Transverse colon (tissue), 3 donors: ENCODE results near the gene AKAP6.

Experiments
- EP300 ChIP-seq: sonication (generic); formaldehyde crosslinking; IDR thresholded peaks from one replicate; pipeline ENCODE4 v1.6.1; 2017; ENCODE audit warnings: antibody characterized with exemption, low read depth
- TF ChIP-seq, protein P1 (sequence below), 5 experiments: fragments of 200-600 bp in 3 of 5; fragments of 450-650 bp in 2 of 5; sonication (generic) in 3 of 5; IDR thresholded peaks; 1 replicate in 2 of 5; 2 replicates in 3 of 5; pipeline ENCODE4 v1.5.1; 2016 to 2017; ENCODE audit warnings: antibody characterized with exemption in 5 of 5, inconsistent platforms in 3 of 5, mild to moderate bottlenecking in 2 of 5, moderate library complexity in 1 of 5

DNA sequence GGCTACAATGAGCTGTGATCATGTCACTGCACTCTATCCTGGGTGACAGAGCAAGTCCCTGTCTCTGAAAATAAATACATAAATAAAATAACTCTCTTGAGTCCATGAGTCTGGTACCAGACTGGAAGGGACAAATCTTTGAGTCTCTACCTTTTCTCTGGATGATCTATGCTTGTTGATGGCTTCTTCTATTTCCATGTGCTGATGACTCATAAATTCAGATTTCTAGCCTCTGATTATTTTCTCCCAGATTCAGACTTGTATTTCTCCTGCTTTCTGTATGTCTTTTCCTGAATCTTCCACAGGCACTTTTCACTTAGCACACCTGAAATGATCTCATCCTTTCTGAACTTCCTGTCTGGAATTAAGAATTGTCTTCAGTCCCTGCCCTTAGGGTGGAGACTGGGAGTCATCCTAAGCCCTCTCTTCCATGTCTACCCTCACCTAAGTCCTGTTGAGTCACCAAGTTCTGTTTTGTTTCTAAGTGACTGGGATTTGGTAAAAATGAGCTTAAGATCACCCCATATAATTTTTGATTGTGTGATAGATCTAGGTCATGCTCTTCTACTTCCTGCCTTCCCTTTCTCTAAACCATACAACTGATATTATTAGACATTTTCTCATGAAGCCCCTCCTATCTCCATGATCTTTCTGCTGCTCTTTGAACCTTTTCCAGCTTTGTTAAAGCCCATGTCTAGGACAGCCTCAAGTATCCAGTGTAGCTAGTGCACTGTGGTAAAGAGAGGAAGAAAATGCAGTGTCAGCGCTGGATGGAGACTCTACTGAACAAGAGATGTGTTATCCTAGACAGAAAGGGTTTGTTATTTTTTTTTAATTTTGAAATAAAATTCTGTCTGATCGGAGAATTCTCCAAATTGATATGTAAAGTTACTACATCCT lies 13.1 kb downstream of the AKAP6 start:
- TF ChIP-seq, protein P1, sequence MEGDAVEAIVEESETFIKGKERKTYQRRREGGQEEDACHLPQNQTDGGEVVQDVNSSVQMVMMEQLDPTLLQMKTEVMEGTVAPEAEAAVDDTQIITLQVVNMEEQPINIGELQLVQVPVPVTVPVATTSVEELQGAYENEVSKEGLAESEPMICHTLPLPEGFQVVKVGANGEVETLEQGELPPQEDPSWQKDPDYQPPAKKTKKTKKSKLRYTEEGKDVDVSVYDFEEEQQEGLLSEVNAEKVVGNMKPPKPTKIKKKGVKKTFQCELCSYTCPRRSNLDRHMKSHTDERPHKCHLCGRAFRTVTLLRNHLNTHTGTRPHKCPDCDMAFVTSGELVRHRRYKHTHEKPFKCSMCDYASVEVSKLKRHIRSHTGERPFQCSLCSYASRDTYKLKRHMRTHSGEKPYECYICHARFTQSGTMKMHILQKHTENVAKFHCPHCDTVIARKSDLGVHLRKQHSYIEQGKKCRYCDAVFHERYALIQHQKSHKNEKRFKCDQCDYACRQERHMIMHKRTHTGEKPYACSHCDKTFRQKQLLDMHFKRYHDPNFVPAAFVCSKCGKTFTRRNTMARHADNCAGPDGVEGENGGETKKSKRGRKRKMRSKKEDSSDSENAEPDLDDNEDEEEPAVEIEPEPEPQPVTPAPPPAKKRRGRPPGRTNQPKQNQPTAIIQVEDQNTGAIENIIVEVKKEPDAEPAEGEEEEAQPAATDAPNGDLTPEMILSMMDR (IDR thresholded peaks at IDR 0.05), result no peak
- no peak for TF ChIP-seq EP300
